Uterus (tissue), 4 donors: ENCODE data around the gene PLXND1. TPM values are rescaled to one million over a fixed set of nuclear protein-coding genes. Genes with fewer than 3 reads are reported as not detected.

Experiments used
- DNase-seq, 2 donors: peaks; one replicate each; pipeline ENCODE4 v3.0.0-alpha.2; 2019 to 2020
- H3K27ac ChIP-seq, 2 donors: fragments of 200-600 bp; sonication (generic); 1 replicate in 1 of 2; 2 replicates in 1 of 2; pipeline ENCODE4 v1.5.1; 2016 to 2018
- H3K27me3 ChIP-seq, 2 donors: fragments of 200-600 bp; sonication (generic); one replicate each; pipeline ENCODE4 v1.5.1; 2018 to 2019; ENCODE audit warnings: control low read depth in 1 of 2
- H3K36me3 ChIP-seq, 2 donors: fragments of 200-600 bp; sonication (generic); one replicate each; pipeline ENCODE4 v1.5.1; 2019; ENCODE audit warnings: control low read depth in 1 of 2
- H3K4me1 ChIP-seq, 2 donors: fragments of 200-600 bp; sonication (generic); one replicate each; pipeline ENCODE4 v1.5.1; 2018 to 2019; ENCODE audit warnings: control low read depth in 1 of 2
- H3K4me3 ChIP-seq, 2 donors: fragments of 200-600 bp; sonication (generic); 1 replicate in 1 of 2; 2 replicates in 1 of 2; pipeline ENCODE4 v1.5.1; 2018 to 2019; ENCODE audit warnings: mild to moderate bottlenecking in 1 of 2
- H3K9me3 ChIP-seq, 2 donors: fragments of 200-600 bp; sonication (generic); one replicate each; pipeline ENCODE4 v1.5.1; 2019; ENCODE audit warnings: control low read depth in 1 of 2
- POLR2A ChIP-seq, 2 donors: fragments of 450-650 bp; IDR thresholded peaks; one replicate each; pipeline ENCODE4 v1.6.1; 2016; ENCODE audit warnings: antibody characterized with exemption in 2 of 2, mild to moderate bottlenecking in 1 of 2, moderate library complexity in 1 of 2
- intact Hi-C: fragments of 100-400 bp; cut with DNase I; formaldehyde crosslinking; loops from one replicate; pipeline ENCODE4 v1.15.1; 2023; ENCODE audit warnings: low total_unique reads
- total RNA-seq, 4 donors: library from RNA; depleted of rRNA in 3 of 4; stranded (reverse); fragments of >200 nt in 3 of 4; gene quantifications; one replicate each; pipeline versions ENCODE4 v1.1.0 to v1.2.4, GENCODE V29; 2014 to 2023
- TF ChIP-seq, protein P1 (sequence below), 4 experiments: fragments of 200-600 bp in 2 of 4; fragments of 450-650 bp in 2 of 4; sonication (generic) in 2 of 4; IDR thresholded peaks; one replicate each; pipeline ENCODE4 v1.5.1; 2016 to 2019; ENCODE audit warnings: antibody characterized with exemption in 4 of 4, mild to moderate bottlenecking in 2 of 4, moderate library complexity in 1 of 4
- donor health status: DM: yes; HTN: yes; CAD: no.

The PLXND1 gene
- total RNA-seq, 4 donors from 2014 or later = 54.7 to 343 (median 121) TPM

DNA sequence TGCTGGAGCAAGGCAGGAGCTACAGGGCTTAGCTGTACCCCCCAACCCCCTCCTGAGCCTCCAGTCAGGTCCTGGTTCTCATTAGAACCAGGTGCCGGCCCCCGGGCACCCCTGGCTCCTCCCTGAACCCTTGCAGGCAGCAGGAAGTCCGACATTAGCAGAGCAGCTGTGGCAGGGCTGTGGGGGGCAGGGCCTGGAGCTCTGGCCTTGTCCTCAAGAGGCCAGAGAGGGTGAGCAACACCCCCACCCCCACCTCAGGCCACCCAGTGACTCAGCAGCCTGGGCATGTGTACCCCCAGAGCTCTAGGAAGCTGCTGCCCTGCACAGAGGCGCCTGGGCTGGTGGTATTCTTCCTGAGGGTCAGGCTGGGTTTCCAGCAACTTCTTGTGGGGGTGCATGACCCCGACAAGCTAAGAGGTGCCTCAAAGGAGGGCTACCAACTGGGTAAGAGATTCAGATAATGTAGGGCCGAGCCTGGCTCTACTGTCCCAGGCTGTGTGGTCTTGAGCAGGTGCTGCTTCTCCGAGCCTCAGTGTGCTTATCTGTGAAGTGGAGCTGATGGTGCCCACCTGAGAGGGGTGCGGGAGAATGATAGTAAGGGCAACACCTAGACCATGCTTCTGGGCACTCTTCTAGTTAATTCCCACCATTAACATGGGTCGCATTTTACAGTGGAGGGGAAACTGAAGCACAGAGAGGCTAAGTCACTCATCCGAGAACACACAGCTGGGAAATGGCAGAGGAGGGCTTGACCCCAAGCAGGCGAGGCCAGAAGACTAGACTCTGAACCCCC lies 47.5 kb downstream of the PLXND1 start:
- no peak overlapping the region for H3K4me3 ChIP-seq
- no peaks in the 10 kb centered on the region for H3K27me3 ChIP-seq
- H3K36me3 ChIP-seq = no peaks in the 10 kb centered on the region
- peaks cover under 1 to 36% of the 10 kb centered on the region in 2 donors for H3K4me1 ChIP-seq
- H3K9me3 ChIP-seq = no peaks in the 10 kb centered on the region
- DNase-seq = no peak
- H3K27ac ChIP-seq = peak overlapping the region; percentile 88 to 95
- TF ChIP-seq POLR2A (IDR thresholded peaks at IDR 0.05) = no peak
- TF ChIP-seq, protein P1, sequence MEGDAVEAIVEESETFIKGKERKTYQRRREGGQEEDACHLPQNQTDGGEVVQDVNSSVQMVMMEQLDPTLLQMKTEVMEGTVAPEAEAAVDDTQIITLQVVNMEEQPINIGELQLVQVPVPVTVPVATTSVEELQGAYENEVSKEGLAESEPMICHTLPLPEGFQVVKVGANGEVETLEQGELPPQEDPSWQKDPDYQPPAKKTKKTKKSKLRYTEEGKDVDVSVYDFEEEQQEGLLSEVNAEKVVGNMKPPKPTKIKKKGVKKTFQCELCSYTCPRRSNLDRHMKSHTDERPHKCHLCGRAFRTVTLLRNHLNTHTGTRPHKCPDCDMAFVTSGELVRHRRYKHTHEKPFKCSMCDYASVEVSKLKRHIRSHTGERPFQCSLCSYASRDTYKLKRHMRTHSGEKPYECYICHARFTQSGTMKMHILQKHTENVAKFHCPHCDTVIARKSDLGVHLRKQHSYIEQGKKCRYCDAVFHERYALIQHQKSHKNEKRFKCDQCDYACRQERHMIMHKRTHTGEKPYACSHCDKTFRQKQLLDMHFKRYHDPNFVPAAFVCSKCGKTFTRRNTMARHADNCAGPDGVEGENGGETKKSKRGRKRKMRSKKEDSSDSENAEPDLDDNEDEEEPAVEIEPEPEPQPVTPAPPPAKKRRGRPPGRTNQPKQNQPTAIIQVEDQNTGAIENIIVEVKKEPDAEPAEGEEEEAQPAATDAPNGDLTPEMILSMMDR (IDR thresholded peaks at IDR 0.05) = no peak
- intact Hi-C loops = no loop called here

DNA sequence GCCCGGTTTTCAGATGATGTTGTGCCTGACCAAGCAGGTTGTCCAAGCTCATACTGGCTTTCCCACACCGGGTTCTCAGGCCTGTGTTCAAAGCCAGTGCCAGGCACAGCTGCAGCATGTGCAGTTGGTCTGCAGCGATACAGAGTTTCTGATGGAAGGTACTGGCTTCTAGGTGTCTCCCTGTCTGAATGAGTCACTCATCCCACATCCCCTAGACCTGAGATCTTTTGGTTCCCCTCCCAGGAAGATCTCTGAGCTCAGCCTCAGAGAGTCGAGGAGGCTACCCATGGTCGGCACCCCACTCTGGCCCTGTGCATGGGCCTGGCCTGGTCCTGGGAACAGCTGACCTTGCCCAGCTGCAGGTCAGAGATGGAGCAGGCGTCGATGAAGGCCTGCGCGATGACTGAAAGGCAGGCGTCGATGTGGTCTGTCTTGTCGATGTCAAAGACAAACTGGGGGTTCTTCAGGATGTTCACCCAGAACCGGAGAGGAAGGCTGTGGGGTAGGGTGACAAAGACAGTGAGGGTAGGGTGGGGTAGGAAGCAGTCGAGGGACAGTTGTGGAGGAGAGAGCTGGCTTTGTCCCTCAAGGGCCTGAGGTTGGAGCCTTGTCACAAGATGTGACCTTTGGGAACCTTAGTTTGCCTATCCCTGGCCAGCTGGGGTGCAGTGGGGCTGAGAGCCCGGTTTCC lies 48.2 kb downstream of the PLXND1 start:
- TF ChIP-seq POLR2A (IDR thresholded peaks at IDR 0.05) = no peak
- TF ChIP-seq, protein P1 (IDR thresholded peaks at IDR 0.05) = no peak
- H3K27me3 ChIP-seq = no peaks in the 10 kb centered on the region
- no peak for DNase-seq
- H3K36me3 ChIP-seq = no peaks in the 10 kb centered on the region
- no peak overlapping the region for H3K4me3 ChIP-seq
- no peaks in the 10 kb centered on the region for H3K9me3 ChIP-seq
- peak overlapping the region; percentile 58 to 88 for H3K27ac ChIP-seq
- H3K4me1 ChIP-seq = peaks cover 0 to 33% of the 10 kb centered on the region in 2 donors
- intact Hi-C loops = no loop called here

DNA sequence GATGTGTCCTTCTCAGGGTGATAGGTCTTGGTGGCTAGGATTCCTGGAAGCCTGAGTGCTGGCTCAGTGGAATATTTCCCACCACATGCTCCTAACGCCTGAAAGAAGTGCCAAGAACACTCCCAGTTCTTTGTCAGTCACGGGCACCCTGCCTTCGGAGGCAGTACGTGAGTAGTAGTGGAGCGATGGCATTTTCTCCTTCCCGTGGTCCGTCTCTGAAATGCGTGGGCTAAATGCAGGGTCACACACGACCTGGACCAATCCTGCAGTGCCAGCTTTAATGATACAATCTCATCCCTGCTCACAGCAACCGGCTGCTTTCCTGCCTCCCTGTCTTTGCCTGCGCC lies 49.0 kb downstream of the PLXND1 start:
- Histone ChIP-seq H3K27ac (peak overlapping the region; percentile 58 to 88), H3K4me1 (peaks cover 0 to 33% of the 10 kb centered on the region in 2 donors), H3K4me3 (no peak overlapping the region), H3K27me3 (no peaks in the 10 kb centered on the region), H3K36me3 (no peaks in the 10 kb centered on the region), H3K9me3 (no peaks in the 10 kb centered on the region)
- DNase-seq = peak in 1 of 2 donors; percentile 59
- intact Hi-C loops = no loop called here
- no peak for TF ChIP-seq POLR2A (IDR thresholded peaks at IDR 0.05)
- TF ChIP-seq, protein P1 (IDR thresholded peaks at IDR 0.05) = no peak

DNA sequence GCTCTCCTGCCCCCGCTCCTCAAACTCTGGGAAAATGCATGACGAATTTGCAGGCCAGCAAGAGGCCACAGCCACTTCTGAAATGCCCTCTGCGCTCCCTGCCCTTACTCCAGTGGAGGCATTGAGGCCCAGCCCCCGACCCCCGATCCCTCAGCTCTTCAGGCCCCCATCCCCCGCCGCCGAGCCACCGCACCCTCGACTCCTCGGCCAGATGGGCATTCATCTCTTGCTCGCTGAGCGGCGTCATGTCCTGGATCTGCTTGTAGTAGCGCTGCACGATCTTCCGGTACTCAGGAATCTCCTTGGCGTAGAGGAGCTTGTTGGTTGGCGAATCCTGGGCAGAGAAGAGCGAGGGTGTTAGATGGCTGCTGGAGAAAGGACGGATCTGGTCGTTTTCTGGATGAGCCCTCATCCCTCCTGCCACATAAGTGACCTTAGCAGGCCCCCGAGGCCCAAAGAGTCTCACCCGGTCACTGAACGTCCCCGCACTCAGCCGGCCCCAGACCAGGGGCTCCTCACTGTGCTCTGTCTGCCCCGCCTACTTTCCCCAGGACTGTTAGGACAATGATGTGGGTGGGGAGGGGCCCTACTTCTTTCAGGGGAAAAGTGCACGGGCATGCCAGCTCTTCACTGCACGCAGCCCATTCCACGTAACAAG lies 49.5 kb downstream of the PLXND1 start:
- Histone ChIP-seq H3K4me3 (no peak overlapping the region), H3K27ac (peak overlapping the region; percentile 58 to 88), H3K9me3 (no peaks in the 10 kb centered on the region), H3K27me3 (no peaks in the 10 kb centered on the region), H3K36me3 (no peaks in the 10 kb centered on the region), H3K4me1 (peaks cover 0 to 33% of the 10 kb centered on the region in 2 donors)
- DNase-seq = no peak
- no peak for TF ChIP-seq POLR2A (IDR thresholded peaks at IDR 0.05)
- TF ChIP-seq, protein P1 (IDR thresholded peaks at IDR 0.05) = no peak
- intact Hi-C loops = no loop called here

DNA sequence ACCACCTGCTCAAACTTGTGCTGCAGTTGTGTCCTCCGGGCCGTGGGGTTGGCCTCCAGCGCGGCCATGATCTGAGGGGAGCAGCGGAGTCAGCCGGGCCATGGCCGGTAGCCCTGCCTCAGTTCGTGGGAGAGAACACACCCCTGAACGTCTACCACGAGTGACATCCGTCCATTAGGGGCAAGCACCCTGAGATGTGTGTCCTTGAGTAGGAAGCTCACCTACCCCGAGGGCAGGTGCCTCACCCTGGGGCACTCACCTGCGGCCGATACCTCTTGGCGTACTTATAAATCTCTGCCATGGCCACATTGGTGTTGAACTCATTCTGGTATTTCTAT lies 50.1 kb downstream of the PLXND1 start:
- peaks cover 0 to 27% of the 10 kb centered on the region in 2 donors for H3K4me1 ChIP-seq

More for the DNA sequence above, 50.1 kb downstream of the PLXND1 start:
- H3K36me3 ChIP-seq = no peaks in the 10 kb centered on the region
- intact Hi-C loops = no loop called here
- TF ChIP-seq, protein P1 (IDR thresholded peaks at IDR 0.05) = no peak
- no peaks in the 10 kb centered on the region for H3K9me3 ChIP-seq
- H3K27ac ChIP-seq = peak overlapping the region in 1 of 2 donors; percentile 44
- no peak for DNase-seq
- H3K27me3 ChIP-seq = no peaks in the 10 kb centered on the region
- no peak overlapping the region for H3K4me3 ChIP-seq
